Trophoblast cell (in vitro differentiated cells and primary cell): ENCODE results near the gene TNS3.
A peak's percentile ranks its signal among the peaks of the same experiment; 100 is the strongest.

Source experiments
- DNase-seq, 2 donors: peaks; one replicate each; pipeline ENCODE4 v3.0.0-alpha.2; 2016
- H2AFZ ChIP-seq: 2 replicates; pipeline ENCODE4 v1.6.1; 2013; ENCODE audit warnings: low read length, moderate library complexity, mild to moderate bottlenecking; ENCODE audit not compliant: insufficient read depth, poor library complexity
- H2AK5ac ChIP-seq: 2 replicates; pipeline ENCODE4 v1.6.1; 2013; ENCODE audit warnings: mild to moderate bottlenecking, low read length
- H2BK120ac ChIP-seq: 2 replicates; pipeline ENCODE4 v1.6.1; 2013; ENCODE audit warnings: low read length, mild to moderate bottlenecking, moderate library complexity; ENCODE audit not compliant: insufficient read depth, poor library complexity
- H2BK12ac ChIP-seq: 2 replicates; pipeline ENCODE4 v1.6.1; 2013; ENCODE audit warnings: mild to moderate bottlenecking, low read length, moderate library complexity
- H2BK5ac ChIP-seq: 2 replicates; pipeline ENCODE4 v1.6.1; 2013; ENCODE audit warnings: low read length, low read depth, moderate library complexity, mild to moderate bottlenecking; ENCODE audit not compliant: poor library complexity
- H3K14ac ChIP-seq: 2 replicates; pipeline ENCODE4 v1.6.1; 2013; ENCODE audit warnings: mild to moderate bottlenecking, low read length
- H3K18ac ChIP-seq: 2 replicates; pipeline ENCODE4 v1.6.1; 2013; ENCODE audit warnings: mild to moderate bottlenecking, low read length
- H3K23ac ChIP-seq: 2 replicates; pipeline ENCODE4 v1.6.1; 2013; ENCODE audit warnings: low read length
- H3K27ac ChIP-seq: 2 replicates; pipeline ENCODE4 v1.5.1; 2013; ENCODE audit warnings: low read depth, mild to moderate bottlenecking, inconsistent platforms, low read length, moderate library complexity
- H3K27me3 ChIP-seq: 2 replicates; pipeline ENCODE4 v1.6.1; 2013; ENCODE audit warnings: inconsistent platforms, mild to moderate bottlenecking, low read length, moderate library complexity; ENCODE audit not compliant: insufficient read depth
- H3K36me3 ChIP-seq, 2 experiments: 1 replicate in 1 of 2; 2 replicates in 1 of 2; pipeline ENCODE4 v1.6.1; 2013; ENCODE audit warnings: low read length in 2 of 2, mild to moderate bottlenecking in 2 of 2, moderate library complexity in 1 of 2; ENCODE audit not compliant: insufficient read depth in 2 of 2, control insufficient read depth in 1 of 2
- H3K4ac ChIP-seq: 2 replicates; pipeline ENCODE4 v1.6.1; 2013; ENCODE audit warnings: low read depth, mild to moderate bottlenecking, low read length, moderate library complexity
- H3K4me1 ChIP-seq, 2 experiments: 1 replicate in 1 of 2; 2 replicates in 1 of 2; pipeline ENCODE4 v1.6.1; 2013; ENCODE audit warnings: low read length in 2 of 2, mild to moderate bottlenecking in 2 of 2, moderate library complexity in 1 of 2; ENCODE audit not compliant: insufficient read depth in 2 of 2, control insufficient read depth in 1 of 2
- H3K4me2 ChIP-seq: 2 replicates; pipeline ENCODE4 v1.6.1; 2013; ENCODE audit warnings: inconsistent platforms, mild to moderate bottlenecking, low read length, moderate library complexity
- H3K4me3 ChIP-seq: 2 replicates; pipeline ENCODE4 v1.5.1; 2013; ENCODE audit warnings: mild to moderate bottlenecking, low read depth, low read length, inconsistent platforms
- H3K79me1 ChIP-seq: one replicate; pipeline ENCODE4 v1.6.1; 2013; ENCODE audit warnings: low read length
- H3K79me2 ChIP-seq: 2 replicates; pipeline ENCODE4 v1.6.1; 2013; ENCODE audit warnings: low read length, mild to moderate bottlenecking; ENCODE audit not compliant: control insufficient read depth, insufficient read depth, poor library complexity
- H3K9ac ChIP-seq: 2 replicates; pipeline ENCODE4 v1.6.1; 2013; ENCODE audit warnings: mild to moderate bottlenecking, low read length
- H3K9me3 ChIP-seq: 2 replicates; pipeline ENCODE4 v1.6.1; 2013; ENCODE audit warnings: low read depth, mild to moderate bottlenecking, control low read depth, inconsistent platforms, low read length; ENCODE audit not compliant: insufficient read depth
- H4K12ac ChIP-seq: 2 replicates; pipeline ENCODE4 v1.6.1; 2013; ENCODE audit warnings: low read depth, mild to moderate bottlenecking, low read length, moderate library complexity
- H4K8ac ChIP-seq: 2 replicates; pipeline ENCODE4 v1.6.1; 2013; ENCODE audit warnings: low read depth, mild to moderate bottlenecking, low read length, moderate library complexity
- H4K91ac ChIP-seq: one replicate; pipeline ENCODE4 v1.6.1; 2013; ENCODE audit warnings: low read depth, mild to moderate bottlenecking, low read length, moderate library complexity
- WGBS: extraction: QIAGEN DNeasy Blood & Tissue Kit; methylation state at CpG from one replicate; pipeline ENCODE4 v1.1.7; 2013; ENCODE audit warnings: missing lambda C conversion rate; ENCODE audit not compliant: insufficient read length, insufficient coverage; ENCODE audit errors: extremely low coverage; 5-methylcytosine and 5-hydroxymethylcytosine counted together

The TNS3 gene

GRCh38 chr7:47331179-47331565, 250.7 kb downstream of the TNS3 start:
- Histone ChIP-seq H3K18ac (no peak overlapping the region), H3K4ac (no peak overlapping the region), H3K9ac (no peak overlapping the region), H3K23ac (no peak overlapping the region), H2AK5ac (no peak overlapping the region), H3K14ac (no peak overlapping the region), H2BK120ac (no peak overlapping the region), H2BK12ac (no peak overlapping the region), H4K8ac (no peak overlapping the region), H3K79me2 (peaks cover 6% of the 10 kb centered on the region), H4K91ac (no peak overlapping the region), H2AFZ (no peak overlapping the region), H3K4me1 (peaks cover 32 to 44% of the 10 kb centered on the region in 2 experiments), H3K4me2 (no peak overlapping the region), H3K27me3 (no peaks in the 10 kb centered on the region), H3K27ac (no peak overlapping the region), H2BK5ac (no peak overlapping the region), H3K36me3 (peaks cover 38 to 51% of the 10 kb centered on the region in 2 experiments), H3K4me3 (no peak overlapping the region), H3K79me1 (peaks cover 28% of the 10 kb centered on the region), H4K12ac (no peak overlapping the region), H3K9me3 (no peaks in the 10 kb centered on the region)
- DNase-seq: no peak
- whole genome bisulfite sequencing: no CpG with 5 or more reads among the region's 6 CpGs

GRCh38 chr7:47330561-47331178, 251.2 kb downstream of the TNS3 start:
- Histone ChIP-seq H3K23ac (no peak overlapping the region), H3K4me3 (no peak overlapping the region), H2AK5ac (no peak overlapping the region), H4K12ac (no peak overlapping the region), H2AFZ (no peak overlapping the region), H3K14ac (no peak overlapping the region), H4K91ac (no peak overlapping the region), H2BK120ac (no peak overlapping the region), H3K4me1 (peaks cover 34 to 47% of the 10 kb centered on the region in 2 experiments), H3K9ac (no peak overlapping the region), H3K4ac (no peak overlapping the region), H2BK12ac (no peak overlapping the region), H4K8ac (no peak overlapping the region), H2BK5ac (no peak overlapping the region), H3K27ac (no peak overlapping the region), H3K79me1 (peaks cover 28% of the 10 kb centered on the region), H3K4me2 (no peak overlapping the region), H3K27me3 (no peaks in the 10 kb centered on the region), H3K36me3 (peaks cover 36 to 48% of the 10 kb centered on the region in 2 experiments), H3K9me3 (no peaks in the 10 kb centered on the region), H3K18ac (no peak overlapping the region), H3K79me2 (peaks cover 6% of the 10 kb centered on the region)
- WGBS: no CpG with 5 or more reads among the region's 16 CpGs
- DNase-seq: no peak

- Histone ChIP-seq H4K8ac (no peak overlapping the region), H2AK5ac (no peak overlapping the region), H3K27me3 (no peaks in the 10 kb centered on the region), H2BK120ac (no peak overlapping the region), H3K79me1 (peaks cover 28% of the 10 kb centered on the region), H3K4me3 (no peak overlapping the region), H3K36me3 (peaks cover 31 to 47% of the 10 kb centered on the region in 2 experiments), H2AFZ (no peak overlapping the region), H3K14ac (no peak overlapping the region), H3K4me2 (no peak overlapping the region), H3K23ac (no peak overlapping the region), H2BK5ac (no peak overlapping the region), H3K4me1 (peaks cover 36 to 51% of the 10 kb centered on the region in 2 experiments), H3K9ac (no peak overlapping the region), H4K91ac (no peak overlapping the region), H3K27ac (no peak overlapping the region), H3K79me2 (peaks cover 6% of the 10 kb centered on the region), H3K4ac (no peak overlapping the region), H4K12ac (no peak overlapping the region), H2BK12ac (no peak overlapping the region), H3K18ac (no peak overlapping the region), H3K9me3 (no peaks in the 10 kb centered on the region)
- WGBS: no CpG with 5 or more reads among the region's 6 CpGs
- DNase-seq: no peak
Measured at GRCh38 chr7:47330026-47330425, 251.9 kb downstream of the TNS3 start.

GRCh38 chr7:47329320-47329926, 252.5 kb downstream of the TNS3 start:
- Histone ChIP-seq H3K79me2 (peaks cover 6% of the 10 kb centered on the region), H2BK12ac (peak overlapping the region; percentile 61), H3K36me3 (peaks cover 28 to 46% of the 10 kb centered on the region in 2 experiments), H4K12ac (peak overlapping the region; percentile 2), H3K4me1 (peaks cover 36 to 51% of the 10 kb centered on the region in 2 experiments), H2BK120ac (no peak overlapping the region), H4K8ac (peak overlapping the region; percentile 34), H3K4me2 (no peak overlapping the region), H3K9me3 (no peaks in the 10 kb centered on the region), H3K14ac (peak overlapping the region; percentile 66), H3K27ac (peak overlapping the region; percentile 95), H3K4ac (no peak overlapping the region), H3K18ac (peak overlapping the region; percentile 48), H3K27me3 (no peaks in the 10 kb centered on the region), H2AK5ac (no peak overlapping the region), H3K4me3 (no peak overlapping the region), H2BK5ac (peak overlapping the region; percentile 35), H3K79me1 (peaks cover 28% of the 10 kb centered on the region), H3K9ac (no peak overlapping the region), H2AFZ (peak overlapping the region; percentile 6), H4K91ac (peak overlapping the region; percentile 93), H3K23ac (no peak overlapping the region)
- no peak for DNase-seq
- no CpG with 5 or more reads among the region's 19 CpGs for WGBS
